Right lobe of liver (tissue), 6 donors: Measurements from ENCODE around the gene SCN7A. TPM values are rescaled to one million over a fixed set of nuclear protein-coding genes. Genes with fewer than 3 reads are reported as not detected.
"Not testable (repeated sequence)": the region's sequence is repeated elsewhere in the genome, so short reads cannot be mapped to it uniquely, and the experiment has no call there.

Experiments
- ATAC-seq, 4 donors: fragments of 200-7000 bp; cut with Tn5 transposase; one replicate each; pipeline ENCODE4 v1.9.1; 2020; ENCODE audit warnings: mild to moderate bottlenecking in 4 of 4, moderate library complexity in 4 of 4
- DNase-seq, 3 donors: peaks; one replicate each; pipeline ENCODE4 v3.0.0-alpha.2; 2020
- H3K27ac ChIP-seq, 3 donors: fragments of 200-600 bp; one replicate each; pipeline ENCODE4 v1.8.0; 2022
- H3K27me3 ChIP-seq, 2 donors: fragments of 200-600 bp; one replicate each; pipeline ENCODE4 v1.8.0; 2022
- H3K36me3 ChIP-seq, 4 donors: fragments of 200-600 bp; sonication (generic) in 1 of 4; one replicate each; pipeline versions ENCODE4 v1.5.1 to v1.8.0; 2017 to 2022; ENCODE audit warnings: control low read depth in 1 of 4
- H3K4me1 ChIP-seq, 4 donors: fragments of 200-600 bp; sonication (generic) in 1 of 4; one replicate each; pipeline versions ENCODE4 v1.5.1 to v1.8.0; 2017 to 2022; ENCODE audit warnings: control low read depth in 1 of 4
- H3K4me3 ChIP-seq, 3 donors: fragments of 200-600 bp; one replicate each; pipeline ENCODE4 v1.8.0; 2022
- H3K9me3 ChIP-seq, 4 donors: fragments of 200-600 bp; sonication (generic) in 1 of 4; one replicate each; pipeline versions ENCODE4 v1.5.1 to v1.8.0; 2017 to 2022; ENCODE audit warnings: control low read depth in 1 of 4
- CTCF ChIP-seq, 4 donors: fragments of 200-600 bp in 3 of 4; fragments of 450-650 bp in 1 of 4; IDR thresholded peaks; one replicate each; pipeline versions ENCODE4 v1.5.1 to v1.8.0; 2016 to 2022; ENCODE audit warnings: antibody characterized with exemption in 4 of 4, mild to moderate bottlenecking in 2 of 4
- POLR2A ChIP-seq: fragments of 450-650 bp; IDR thresholded peaks from one replicate; pipeline ENCODE4 v1.6.1; 2017; ENCODE audit warnings: antibody characterized with exemption, mild to moderate bottlenecking
- WGBS: methylation state at CpG from one replicate; pipeline ENCODE4 v1.1.6; 2018; ENCODE audit warnings: low coverage, low lambda C conversion rate; ENCODE audit not compliant: insufficient coverage; ENCODE audit errors: missing lambda C conversion rate; 5-methylcytosine and 5-hydroxymethylcytosine counted together
- intact Hi-C, 2 donors: fragments of 100-400 bp; cut with DNase I; formaldehyde crosslinking; loops; one replicate each; pipeline versions ENCODE4 v1.11.2 to v1.14.1; 2022
- total RNA-seq, 6 experiments: library from RNA; depleted of rRNA in 2 of 6; stranded (reverse); fragments of >200 nt in 2 of 6; fragmentation: NEBNext Ultra II Directional in 3 of 6; extraction: Animal tissue kit (Norgen Biotek cat#: 25700) in 3 of 6; gene quantifications; one replicate each; pipeline versions ENCODE4 v1.1.0 to v1.2.4, GENCODE V29; 2016 to 2023
- donor health status: DM: no; HTN: yes; CAD: no.
- donor health status: DM: no; HTN: no; CAD: no.
- donor health status: DM: no; HTN: no; CAD: no.
- donor health status: DM: no; HTN: yes; CAD: no.
- donor health status: DM: no; HTN: yes; CAD: no.

SCN7A gene
- total RNA-seq, 6 experiments from 2014 or later, result 0.27 to 4.2 (median 1.2) TPM

- 71% methylated on average over 1 of the region's 1 CpG for WGBS
- Histone ChIP-seq H3K27me3 (no peaks in the 10 kb centered on the region), H3K9me3 (no peaks in the 10 kb centered on the region), H3K36me3 (no peaks in the 10 kb centered on the region), H3K4me3 (no peak overlapping the region), H3K27ac (no peak overlapping the region), H3K4me1 (no peaks in the 10 kb centered on the region)
- no peak for DNase-seq
- intact Hi-C loops, result no loop called here
- no peak for ATAC-seq
- TF ChIP-seq CTCF (IDR thresholded peaks at IDR 0.05) (no peak), POLR2A (no peak)
Measured at GRCh38 chr2:166464187-166464586, 29.9 kb downstream of the SCN7A start.

- Histone ChIP-seq H3K4me1 (no peaks in the 10 kb centered on the region), H3K36me3 (no peaks in the 10 kb centered on the region), H3K4me3 (no peak overlapping the region), H3K9me3 (no peaks in the 10 kb centered on the region), H3K27ac (no peak overlapping the region), H3K27me3 (no peaks in the 10 kb centered on the region)
- no peak for TF ChIP-seq CTCF (IDR thresholded peaks at IDR 0.05)
- no peak for TF ChIP-seq POLR2A
- whole genome bisulfite sequencing, result 89% methylated on average over 5 of the region's 5 CpGs
- DNase-seq, result no peak
- no peak for ATAC-seq
- intact Hi-C loops, result no loop called here
Measured at GRCh38 chr2:166463640-166464039, 30.4 kb downstream of the SCN7A start.

GRCh38 chr2:166458674-166459073, 35.4 kb downstream of the SCN7A start:
- intact Hi-C loops, result no loop called here
- no peaks in the 10 kb centered on the region for H3K4me1 ChIP-seq
- no peak overlapping the region for H3K27ac ChIP-seq
- 100% methylated on average over 1 of the region's 1 CpG for WGBS
- ATAC-seq (no peak), DNase-seq (no peak)
- H3K36me3 ChIP-seq, result no peaks in the 10 kb centered on the region
- H3K4me3 ChIP-seq, result no peak overlapping the region
- no peaks in the 10 kb centered on the region for H3K9me3 ChIP-seq
- TF ChIP-seq POLR2A (no peak), CTCF (IDR thresholded peaks at IDR 0.05) (no peak)
- H3K27me3 ChIP-seq, result no peaks in the 10 kb centered on the region

GRCh38 chr2:166455823-166456222, 38.2 kb downstream of the SCN7A start:
- H3K36me3 ChIP-seq, H3K27ac ChIP-seq, H3K4me3 ChIP-seq, H3K9me3 ChIP-seq, H3K27me3 ChIP-seq, DNase-seq, ATAC-seq, intact Hi-C loops, H3K4me1 ChIP-seq: not testable (repeated sequence)
- WGBS, result 78% methylated on average over 4 of the region's 4 CpGs

GRCh38 chr2:166454006-166454595, 39.9 kb downstream of the SCN7A start:
- H3K27me3 ChIP-seq, result no peaks in the 10 kb centered on the region
- intact Hi-C loops, result no loop called here
- no peak for ATAC-seq
- WGBS, result 51% methylated on average over 2 of the region's 2 CpGs
- H3K27ac ChIP-seq, result no peak overlapping the region
- TF ChIP-seq CTCF (IDR thresholded peaks at IDR 0.05) (no peak), POLR2A (no peak)
- no peak for DNase-seq
- H3K4me3 ChIP-seq, result no peak overlapping the region
- H3K4me1 ChIP-seq, result no peaks in the 10 kb centered on the region
- no peaks in the 10 kb centered on the region for H3K36me3 ChIP-seq
- no peaks in the 10 kb centered on the region for H3K9me3 ChIP-seq
